Thyroid gland (tissue), 4 donors: ENCODE data around the gene ADGRG6. TPM values are rescaled to one million over a fixed set of nuclear protein-coding genes. Genes with fewer than 3 reads are reported as not detected.
"Not testable (repeated sequence)": the region's sequence is repeated elsewhere in the genome, so short reads cannot be mapped to it uniquely, and the experiment has no call there.

ENCODE experiments used
- DNase-seq, 2 donors: peaks; one replicate each; pipeline ENCODE4 v3.0.0-alpha.2; 2019
- H3K27ac ChIP-seq, 3 donors: fragments of 200-600 bp; sonication (generic); 1 replicate in 2 of 3; 2 replicates in 1 of 3; pipeline ENCODE4 v1.5.1; 2016 to 2019; ENCODE audit warnings: mild to moderate bottlenecking in 1 of 3, moderate library complexity in 1 of 3
- H3K27me3 ChIP-seq: fragments of 200-600 bp; sonication (generic); one replicate; pipeline ENCODE4 v1.5.1; 2019
- H3K36me3 ChIP-seq, 2 donors: fragments of 200-600 bp; sonication (generic); one replicate each; pipeline ENCODE4 v1.5.1; 2016 to 2019
- H3K4me1 ChIP-seq, 2 donors: fragments of 200-600 bp; sonication (generic); one replicate each; pipeline ENCODE4 v1.5.1; 2017 to 2019
- H3K4me3 ChIP-seq, 3 donors: fragments of 200-600 bp; sonication (generic); replicated peaks in 1 of 3; 1 replicate in 2 of 3; 2 replicates in 1 of 3; pipeline ENCODE4 v1.5.1; 2016; ENCODE audit warnings: mild to moderate bottlenecking in 1 of 3
- H3K9me3 ChIP-seq: fragments of 200-600 bp; sonication (generic); one replicate; pipeline ENCODE4 v1.5.1; 2017
- POLR2A ChIP-seq, 2 donors: fragments of 450-650 bp; IDR thresholded peaks; one replicate each; pipeline ENCODE4 v1.6.1; 2017; ENCODE audit warnings: antibody characterized with exemption in 2 of 2, mild to moderate bottlenecking in 2 of 2, moderate library complexity in 1 of 2
- WGBS, 2 donors: methylation state at CpG; one replicate each; pipeline ENCODE4 v1.1.5; 2017; 5-methylcytosine and 5-hydroxymethylcytosine counted together
- intact Hi-C: fragments of 100-400 bp; cut with DNase I; formaldehyde crosslinking; loops from one replicate; pipeline ENCODE4 v1.15.1; 2023
- total RNA-seq, 4 donors: library from RNA; depleted of rRNA; stranded (reverse); fragments of >200 nt; gene quantifications; one replicate each; pipeline ENCODE4 v1.2.3, GENCODE V29; 2016
- TF ChIP-seq, protein P1 (sequence below), 6 experiments: fragments of 200-600 bp in 3 of 6; fragments of 450-650 bp in 3 of 6; sonication (generic) in 3 of 6; IDR thresholded peaks; one replicate each; pipeline ENCODE4 v1.5.1; 2016 to 2019; ENCODE audit warnings: antibody characterized with exemption in 6 of 6, mild to moderate bottlenecking in 2 of 6, inconsistent platforms in 1 of 6, moderate library complexity in 1 of 6

The ADGRG6 gene
- total RNA-seq, 4 donors from 2014 or later, result 2.9 to 10.5 (median 7.1) TPM

GRCh38 chr6:142421285-142422117 is 119.7 kb downstream of the ADGRG6 start:
- intact Hi-C loops, result no loop called here

GRCh38 chr6:142426444-142427132 is 124.8 kb downstream of the ADGRG6 start:
- DNase-seq, H3K27ac ChIP-seq, H3K36me3 ChIP-seq, H3K4me3 ChIP-seq, H3K27me3 ChIP-seq, intact Hi-C loops, H3K9me3 ChIP-seq, H3K4me1 ChIP-seq: not testable (repeated sequence)
- WGBS, 2 donors, result 83 to 93% methylated on average over 2 of the region's 2 CpGs

More at GRCh38 chr6:142421285-142422117, 119.7 kb downstream of the ADGRG6 start:
- Histone ChIP-seq H3K4me3 (no peak overlapping the region), H3K4me1 (no peaks in the 10 kb centered on the region), H3K27me3 (no peaks in the 10 kb centered on the region), H3K27ac (no peak overlapping the region), H3K9me3 (no peaks in the 10 kb centered on the region), H3K36me3 (no peaks in the 10 kb centered on the region)
- DNase-seq, result no peak
- TF ChIP-seq POLR2A (IDR thresholded peaks at IDR 0.05), result no peak
- TF ChIP-seq, protein P1, sequence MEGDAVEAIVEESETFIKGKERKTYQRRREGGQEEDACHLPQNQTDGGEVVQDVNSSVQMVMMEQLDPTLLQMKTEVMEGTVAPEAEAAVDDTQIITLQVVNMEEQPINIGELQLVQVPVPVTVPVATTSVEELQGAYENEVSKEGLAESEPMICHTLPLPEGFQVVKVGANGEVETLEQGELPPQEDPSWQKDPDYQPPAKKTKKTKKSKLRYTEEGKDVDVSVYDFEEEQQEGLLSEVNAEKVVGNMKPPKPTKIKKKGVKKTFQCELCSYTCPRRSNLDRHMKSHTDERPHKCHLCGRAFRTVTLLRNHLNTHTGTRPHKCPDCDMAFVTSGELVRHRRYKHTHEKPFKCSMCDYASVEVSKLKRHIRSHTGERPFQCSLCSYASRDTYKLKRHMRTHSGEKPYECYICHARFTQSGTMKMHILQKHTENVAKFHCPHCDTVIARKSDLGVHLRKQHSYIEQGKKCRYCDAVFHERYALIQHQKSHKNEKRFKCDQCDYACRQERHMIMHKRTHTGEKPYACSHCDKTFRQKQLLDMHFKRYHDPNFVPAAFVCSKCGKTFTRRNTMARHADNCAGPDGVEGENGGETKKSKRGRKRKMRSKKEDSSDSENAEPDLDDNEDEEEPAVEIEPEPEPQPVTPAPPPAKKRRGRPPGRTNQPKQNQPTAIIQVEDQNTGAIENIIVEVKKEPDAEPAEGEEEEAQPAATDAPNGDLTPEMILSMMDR (IDR thresholded peaks at IDR 0.05), result no peak

GRCh38 chr6:142428468-142428867 is 126.7 kb downstream of the ADGRG6 start:
- H3K36me3 ChIP-seq, H3K9me3 ChIP-seq, H3K4me1 ChIP-seq, DNase-seq, H3K27me3 ChIP-seq, H3K4me3 ChIP-seq, intact Hi-C loops, H3K27ac ChIP-seq: not testable (repeated sequence)
- 88 to 94% methylated on average over 2 of the region's 2 CpGs for WGBS, 2 donors

- intact Hi-C loops, result no loop called here
- DNase-seq, result no peak
- H3K4me1 ChIP-seq, result no peaks in the 10 kb centered on the region
- no peak overlapping the region for H3K27ac ChIP-seq
- H3K4me3 ChIP-seq, result no peak overlapping the region
- H3K27me3 ChIP-seq, result no peaks in the 10 kb centered on the region
- H3K36me3 ChIP-seq, result no peaks in the 10 kb centered on the region
- no peak for TF ChIP-seq POLR2A (IDR thresholded peaks at IDR 0.05)
- TF ChIP-seq, protein P1 (IDR thresholded peaks at IDR 0.05), result no peak
- H3K9me3 ChIP-seq, result no peaks in the 10 kb centered on the region
These were observed 127.4 kb downstream of the ADGRG6 start for GRCh38 chr6:142429195-142429594.

DNA sequence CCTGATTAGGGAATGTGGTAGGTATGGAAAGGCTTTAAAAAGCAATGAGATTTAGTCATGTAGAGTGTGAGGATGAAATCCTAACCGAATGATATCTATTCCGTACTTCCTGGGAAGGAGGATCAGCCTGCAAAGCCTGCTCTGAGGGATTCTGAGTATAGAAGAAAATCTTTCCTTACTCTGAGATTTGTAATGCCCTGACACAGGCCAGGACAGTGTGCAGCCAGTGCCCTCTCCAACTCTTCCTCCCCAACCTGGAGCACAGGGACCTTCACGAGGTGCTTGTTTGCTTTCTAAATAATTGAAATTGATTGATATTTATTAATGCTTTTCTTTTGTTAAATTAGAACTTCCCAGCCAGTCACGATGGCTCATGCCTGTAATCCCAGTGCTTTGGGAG is 131.6 kb downstream of the ADGRG6 start:
- no peak for DNase-seq
- Histone ChIP-seq H3K4me1 (no peaks in the 10 kb centered on the region), H3K36me3 (no peaks in the 10 kb centered on the region), H3K27me3 (no peaks in the 10 kb centered on the region), H3K27ac (no peak overlapping the region), H3K9me3 (no peaks in the 10 kb centered on the region), H3K4me3 (no peak overlapping the region)
- intact Hi-C loops, result no loop called here
- TF ChIP-seq, protein P1 (IDR thresholded peaks at IDR 0.05), result no peak
- WGBS, 2 donors, result 89 to 92% methylated on average over 4 of the region's 4 CpGs

DNA sequence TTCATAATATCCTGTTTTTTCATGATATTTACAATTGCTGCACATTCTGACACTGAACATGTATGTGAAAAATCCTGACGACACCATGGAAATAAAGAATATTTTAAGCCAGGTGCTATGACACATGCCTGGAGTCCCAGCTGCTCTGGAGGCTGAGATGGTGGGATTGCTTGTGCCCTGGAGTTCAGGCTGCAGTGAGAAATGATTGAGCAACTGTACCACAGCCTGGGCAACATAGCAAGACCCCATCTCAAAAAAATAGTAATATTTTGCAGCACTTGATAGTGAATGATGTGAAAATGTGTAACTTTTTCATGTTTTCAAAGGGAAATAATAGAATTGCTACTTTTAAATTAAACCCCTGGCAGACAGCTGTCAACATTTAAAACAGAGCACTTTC is 137.1 kb downstream of the ADGRG6 start:
- Histone ChIP-seq H3K27me3 (no peaks in the 10 kb centered on the region), H3K4me1 (no peaks in the 10 kb centered on the region), H3K4me3 (no peak overlapping the region), H3K36me3 (no peaks in the 10 kb centered on the region), H3K9me3 (no peaks in the 10 kb centered on the region), H3K27ac (no peak overlapping the region)
- intact Hi-C loops, result no loop called here
- WGBS, 2 donors, result 93 to 97% methylated on average over 1 of the region's 1 CpG
- no peak for TF ChIP-seq POLR2A (IDR thresholded peaks at IDR 0.05)
- TF ChIP-seq, protein P1 (IDR thresholded peaks at IDR 0.05), result no peak
- DNase-seq, result no peak
